Measurements from ENCODE around the gene PAPPA. TPM values are rescaled to one million over a fixed set of nuclear protein-coding genes. Genes with fewer than 3 reads are reported as not detected.

PAPPA gene
- total RNA-seq, 1 donor from 2014 or later: 172 TPM

DNA sequence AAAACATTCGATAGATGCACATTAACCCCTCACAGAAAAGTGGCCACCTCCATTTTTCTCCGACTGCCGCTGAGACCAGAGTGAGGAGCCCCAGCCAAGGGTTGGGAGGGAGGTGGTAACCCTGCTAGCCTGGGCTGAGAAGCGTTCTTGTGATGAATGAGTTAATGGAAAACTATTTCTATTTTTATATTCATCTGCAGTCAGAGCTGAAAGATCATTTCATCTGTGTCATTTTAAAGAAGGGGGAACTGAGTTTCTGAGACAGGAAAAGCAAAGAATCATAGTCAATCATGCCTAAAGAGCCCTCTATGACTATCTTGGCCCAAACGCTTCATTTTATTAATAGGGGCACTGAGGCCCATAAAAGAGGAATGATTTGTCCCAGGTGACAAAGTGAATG is 229.5 kb downstream of the PAPPA start:
- Histone ChIP-seq H3K27me3 (ENCODE audit: insufficient read depth, low read length) (peaks cover 5% of the 10 kb centered on the region), H3K9ac (ENCODE audit: low read length) (no peak overlapping the region), H4K20me1 (ENCODE audit: insufficient read depth, low read length) (no peaks in the 10 kb centered on the region), H3K36me3 (ENCODE audit: insufficient read depth, low read length) (no peaks in the 10 kb centered on the region), H3K9me3 (ENCODE audit: insufficient read depth, low read depth, low read length) (no peaks in the 10 kb centered on the region), H3K4me1 (ENCODE audit: insufficient read depth, low read length) (no peaks in the 10 kb centered on the region), H3K79me2 (ENCODE audit: insufficient read depth, low read length) (no peaks in the 10 kb centered on the region), H3K4me2 (ENCODE audit: low read length) (no peak overlapping the region), H2AFZ (ENCODE audit: low read depth, low read length) (no peak overlapping the region), H3K4me3 (ENCODE audit: insufficient read depth, low read depth, low read length) (no peak overlapping the region), H3K27ac (ENCODE audit: low read depth, low read length) (no peak overlapping the region)
- Mint-ChIP-seq H3K4me1 (ENCODE audit: low read depth, unreplicated experiment) (peaks cover 30% of the 10 kb centered on the region), H3K27ac (ENCODE audit: unreplicated experiment) (no peak overlapping the region), H3K27me3 (ENCODE audit: low read depth, unreplicated experiment) (no peaks in the 10 kb centered on the region), H3K36me3 (ENCODE audit: low read depth, unreplicated experiment) (peaks cover 63% of the 10 kb centered on the region), H3K9me3 (ENCODE audit: unreplicated experiment) (no peaks in the 10 kb centered on the region), H3K4me3 (ENCODE audit: unreplicated experiment) (no peak overlapping the region)
- TF ChIP-seq EZH2 (IDR thresholded peaks at IDR 0.05; ENCODE audit: insufficient read depth, low read length) (no peak), CTCF (IDR thresholded peaks at IDR 0.05; ENCODE audit: insufficient read depth, low read depth, low read length) (no peak)
- FAIRE-seq: no peak
- DNase-seq (ENCODE audit: low read depth): no peak

GRCh38 chr9:116383936-116384335 is 230.3 kb downstream of the PAPPA start:
- Histone ChIP-seq H3K9me3 (ENCODE audit: insufficient read depth, low read depth, low read length) (no peaks in the 10 kb centered on the region), H2AFZ (ENCODE audit: low read depth, low read length) (no peak overlapping the region), H3K4me2 (ENCODE audit: low read length) (no peak overlapping the region), H3K36me3 (ENCODE audit: insufficient read depth, low read length) (no peaks in the 10 kb centered on the region), H3K79me2 (ENCODE audit: insufficient read depth, low read length) (no peaks in the 10 kb centered on the region), H4K20me1 (ENCODE audit: insufficient read depth, low read length) (no peaks in the 10 kb centered on the region), H3K4me1 (ENCODE audit: insufficient read depth, low read length) (no peaks in the 10 kb centered on the region), H3K9ac (ENCODE audit: low read length) (no peak overlapping the region), H3K27me3 (ENCODE audit: insufficient read depth, low read length) (peaks cover 1% of the 10 kb centered on the region), H3K27ac (ENCODE audit: low read depth, low read length) (no peak overlapping the region), H3K4me3 (ENCODE audit: insufficient read depth, low read depth, low read length) (no peak overlapping the region)
- TF ChIP-seq EZH2 (IDR thresholded peaks at IDR 0.05; ENCODE audit: insufficient read depth, low read length): no peak
- no peak for TF ChIP-seq CTCF (IDR thresholded peaks at IDR 0.05; ENCODE audit: insufficient read depth, low read depth, low read length)
- no peak for DNase-seq (ENCODE audit: low read depth)
- Mint-ChIP-seq H3K27ac (ENCODE audit: unreplicated experiment) (no peak overlapping the region), H3K36me3 (ENCODE audit: low read depth, unreplicated experiment) (peaks cover 64% of the 10 kb centered on the region), H3K9me3 (ENCODE audit: unreplicated experiment) (no peaks in the 10 kb centered on the region), H3K4me3 (ENCODE audit: unreplicated experiment) (no peak overlapping the region), H3K27me3 (ENCODE audit: low read depth, unreplicated experiment) (no peaks in the 10 kb centered on the region), H3K4me1 (ENCODE audit: low read depth, unreplicated experiment) (peaks cover 26% of the 10 kb centered on the region)
- no peak for FAIRE-seq

DNA sequence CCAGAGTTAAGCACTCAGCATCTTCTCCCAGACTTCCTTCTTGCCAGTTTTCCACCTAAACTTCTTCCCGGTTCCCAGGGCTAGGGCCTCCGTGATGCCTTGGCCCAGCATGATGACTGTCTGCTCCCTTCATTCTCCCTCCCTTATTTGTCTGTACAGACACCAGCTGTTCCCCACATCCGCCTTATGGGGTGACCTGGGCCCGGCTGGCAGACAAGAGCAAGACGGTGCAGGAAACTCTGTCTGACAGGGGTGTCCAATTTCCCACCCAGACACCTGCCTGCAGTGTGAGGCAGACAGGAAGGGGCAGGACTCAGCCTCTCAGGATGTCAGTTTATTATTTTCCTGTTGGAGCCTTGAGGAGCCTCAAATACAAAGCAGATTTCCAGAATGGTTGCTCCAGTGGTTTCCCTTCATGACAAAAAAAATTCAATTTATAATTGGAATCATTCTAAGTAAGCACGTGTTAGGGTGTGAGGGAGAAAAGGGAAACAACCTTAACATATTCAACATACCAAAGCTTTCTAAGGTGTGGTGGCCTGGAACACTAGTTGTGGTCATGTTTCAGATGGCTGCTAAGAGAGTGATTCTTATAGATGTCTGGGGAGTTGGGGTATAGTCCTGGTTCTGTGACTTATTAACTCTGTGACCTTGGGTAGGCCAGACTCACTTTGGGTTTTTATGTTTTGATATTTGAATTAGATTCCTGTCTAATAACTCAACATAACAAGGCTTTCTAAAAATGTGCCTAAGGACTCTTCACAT is 234.5 kb downstream of the PAPPA start:
- Histone ChIP-seq H3K9ac (ENCODE audit: low read length) (no peak overlapping the region), H3K9me3 (ENCODE audit: insufficient read depth, low read depth, low read length) (no peaks in the 10 kb centered on the region), H3K4me3 (ENCODE audit: insufficient read depth, low read depth, low read length) (no peak overlapping the region), H3K4me1 (ENCODE audit: insufficient read depth, low read length) (peaks cover 3% of the 10 kb centered on the region), H3K36me3 (ENCODE audit: insufficient read depth, low read length) (no peaks in the 10 kb centered on the region), H3K79me2 (ENCODE audit: insufficient read depth, low read length) (no peaks in the 10 kb centered on the region), H3K27me3 (ENCODE audit: insufficient read depth, low read length) (no peaks in the 10 kb centered on the region), H3K4me2 (ENCODE audit: low read length) (no peak overlapping the region), H4K20me1 (ENCODE audit: insufficient read depth, low read length) (no peaks in the 10 kb centered on the region), H3K27ac (ENCODE audit: low read depth, low read length) (no peak overlapping the region), H2AFZ (ENCODE audit: low read depth, low read length) (no peak overlapping the region)
- peaks cover 3% of the 10 kb centered on the region for H3K9me3 Mint-ChIP-seq (ENCODE audit: unreplicated experiment)
- DNase-seq (ENCODE audit: low read depth) (no peak), FAIRE-seq (no peak)
- H3K27ac Mint-ChIP-seq (ENCODE audit: unreplicated experiment): peak overlapping the region; percentile 28
- H3K4me1 Mint-ChIP-seq (ENCODE audit: low read depth, unreplicated experiment): peaks cover 30% of the 10 kb centered on the region
- H3K27me3 Mint-ChIP-seq (ENCODE audit: low read depth, unreplicated experiment): no peaks in the 10 kb centered on the region
- peaks cover 47% of the 10 kb centered on the region for H3K36me3 Mint-ChIP-seq (ENCODE audit: low read depth, unreplicated experiment)
- no peak overlapping the region for H3K4me3 Mint-ChIP-seq (ENCODE audit: unreplicated experiment)
- TF ChIP-seq CTCF (IDR thresholded peaks at IDR 0.05; ENCODE audit: insufficient read depth, low read depth, low read length): no peak
- no peak for TF ChIP-seq EZH2 (IDR thresholded peaks at IDR 0.05; ENCODE audit: insufficient read depth, low read length)
